ENCODE data around the gene CTNNA2. TPM values are rescaled to one million over a fixed set of nuclear protein-coding genes. Genes with fewer than 3 reads are reported as not detected.

The CTNNA2 gene
- total RNA-seq, 4 donors from 2014 or later, result 0.88 to 14.9 (median 2.3) TPM; not detected in 1

GRCh38 chr2:80548469-80548868 is 1035.6 kb downstream of the CTNNA2 start:
- TF ChIP-seq POLR2A (IDR thresholded peaks at IDR 0.05), result no peak
- no peak for TF ChIP-seq CTCF (IDR thresholded peaks at IDR 0.05)
- no peak overlapping the region for H3K4me3 ChIP-seq
- H3K4me1 ChIP-seq, result no peaks in the 10 kb centered on the region
- H3K9me3 ChIP-seq, result no peaks in the 10 kb centered on the region
- intact Hi-C loops (cut with DNase I; ENCODE audit: low total_unique reads), result no loop called here
- no peaks in the 10 kb centered on the region for H3K36me3 ChIP-seq
- no peak overlapping the region for H3K27ac ChIP-seq
- no peak for DNase-seq
- no peaks in the 10 kb centered on the region for H3K27me3 ChIP-seq

DNA sequence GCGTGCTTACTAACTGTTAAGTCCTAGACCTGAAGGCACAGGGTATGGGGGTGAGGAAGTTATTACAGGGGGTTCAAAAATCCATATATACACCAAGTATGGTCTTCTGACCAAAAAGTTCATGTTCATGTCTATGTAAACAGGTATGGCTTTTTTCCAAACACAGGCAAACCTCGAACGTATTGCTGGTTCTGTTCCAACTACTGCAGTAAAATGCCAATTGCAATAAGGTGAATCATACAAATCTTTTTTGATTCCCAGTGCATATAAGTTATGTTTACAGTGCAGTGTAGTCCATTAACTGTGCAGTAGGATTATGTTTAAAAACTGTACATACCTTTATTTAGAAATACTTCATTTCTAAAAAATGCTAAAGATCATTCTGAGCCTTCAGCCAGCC is 1037.0 kb downstream of the CTNNA2 start:
- H3K36me3 ChIP-seq, result no peaks in the 10 kb centered on the region
- TF ChIP-seq CTCF (IDR thresholded peaks at IDR 0.05) (no peak), POLR2A (IDR thresholded peaks at IDR 0.05) (no peak)

GRCh38 chr2:80560326-80560725 is 1047.5 kb downstream of the CTNNA2 start:
- no peaks in the 10 kb centered on the region for H3K4me1 ChIP-seq

More for the DNA sequence above, 1037.0 kb downstream of the CTNNA2 start:
- Histone ChIP-seq H3K4me3 (no peak overlapping the region), H3K4me1 (no peaks in the 10 kb centered on the region), H3K27ac (no peak overlapping the region), H3K9me3 (no peaks in the 10 kb centered on the region), H3K27me3 (no peaks in the 10 kb centered on the region)
- no peak for DNase-seq
- intact Hi-C loops (cut with DNase I; ENCODE audit: low total_unique reads), result no loop called here

DNA sequence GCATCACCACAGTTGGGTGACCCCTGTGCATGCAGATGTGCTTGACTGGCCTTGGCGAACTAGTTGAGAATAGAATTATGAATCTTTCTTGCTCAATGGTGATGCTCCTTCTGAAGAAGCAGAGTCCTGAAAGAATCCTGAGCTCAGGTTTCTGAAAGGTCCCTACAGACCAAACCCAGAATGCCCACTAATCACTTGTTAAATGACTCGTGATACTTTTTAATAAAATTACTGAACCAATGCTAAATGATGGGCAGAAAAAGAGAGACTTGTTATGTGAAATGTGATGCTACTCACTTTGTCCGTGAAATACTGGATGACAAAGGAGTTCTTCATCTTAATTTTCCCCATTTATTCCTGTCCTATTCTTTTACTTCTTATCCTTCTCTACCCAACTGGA is 1055.2 kb downstream of the CTNNA2 start:
- no peaks in the 10 kb centered on the region for H3K9me3 ChIP-seq
- H3K4me1 ChIP-seq, result no peaks in the 10 kb centered on the region
- no peaks in the 10 kb centered on the region for H3K27me3 ChIP-seq
- intact Hi-C loops (cut with DNase I; ENCODE audit: low total_unique reads), result no loop called here
- no peak overlapping the region for H3K27ac ChIP-seq
- no peak overlapping the region for H3K4me3 ChIP-seq
- DNase-seq, result no peak
- H3K36me3 ChIP-seq, result no peaks in the 10 kb centered on the region
- TF ChIP-seq CTCF (IDR thresholded peaks at IDR 0.05) (no peak), POLR2A (IDR thresholded peaks at IDR 0.05) (no peak)

More at GRCh38 chr2:80560326-80560725, 1047.5 kb downstream of the CTNNA2 start:
- DNase-seq, result no peak
- Histone ChIP-seq H3K4me3 (no peak overlapping the region), H3K9me3 (no peaks in the 10 kb centered on the region), H3K36me3 (no peaks in the 10 kb centered on the region), H3K27me3 (no peaks in the 10 kb centered on the region), H3K27ac (no peak overlapping the region)
- intact Hi-C loops (cut with DNase I; ENCODE audit: low total_unique reads), result no loop called here
- TF ChIP-seq POLR2A (IDR thresholded peaks at IDR 0.05), result no peak

- H3K27me3 ChIP-seq, result no peaks in the 10 kb centered on the region
- H3K4me3 ChIP-seq, result no peak overlapping the region
- no peak for DNase-seq
- no peaks in the 10 kb centered on the region for H3K36me3 ChIP-seq
- intact Hi-C loops (cut with DNase I; ENCODE audit: low total_unique reads), result no loop called here
- H3K27ac ChIP-seq, result no peak overlapping the region
- no peaks in the 10 kb centered on the region for H3K9me3 ChIP-seq
- H3K4me1 ChIP-seq, result no peaks in the 10 kb centered on the region
- TF ChIP-seq POLR2A (IDR thresholded peaks at IDR 0.05) (no peak), CTCF (IDR thresholded peaks at IDR 0.05) (no peak)
Measured at GRCh38 chr2:80573167-80573566, 1060.3 kb downstream of the CTNNA2 start.

- no peak for DNase-seq
- H3K9me3 ChIP-seq, result no peaks in the 10 kb centered on the region
- no peaks in the 10 kb centered on the region for H3K36me3 ChIP-seq
- H3K27ac ChIP-seq, result no peak overlapping the region
- intact Hi-C loops (cut with DNase I; ENCODE audit: low total_unique reads), result no loop called here
- H3K4me1 ChIP-seq, result no peaks in the 10 kb centered on the region
- TF ChIP-seq CTCF (IDR thresholded peaks at IDR 0.05), result no peak
- no peak for TF ChIP-seq POLR2A (IDR thresholded peaks at IDR 0.05)
- H3K4me3 ChIP-seq, result no peak overlapping the region
- no peaks in the 10 kb centered on the region for H3K27me3 ChIP-seq
Measured at GRCh38 chr2:80573950-80574349, 1061.1 kb downstream of the CTNNA2 start.

All from uterus (tissue), 4 donors.